SKM-1 treated with dmso at 0.1 percent for 144 hours (cell line): Measurements from ENCODE around the gene C19orf33.

Source experiments
- DNase-seq: peaks from one replicate; lab custom pipeline; 2025; ENCODE audit not compliant: unreplicated experiment; lab: John Stamatoyannopoulos, UW

C19orf33 gene

GRCh38 chr19:38278751-38279150, 25.3 kb upstream of the C19orf33 start:
- no peak for DNase-seq

GRCh38 chr19:38280030-38280921, 23.8 kb upstream of the C19orf33 start:
- DNase-seq, result no peak

GRCh38 chr19:38281811-38282566, 22.1 kb upstream of the C19orf33 start:
- no peak for DNase-seq

GRCh38 chr19:38283271-38283670, 20.8 kb upstream of the C19orf33 start:
- DNase-seq, result no peak

- DNase-seq, result peak; percentile 33
Measured at GRCh38 chr19:38284422-38284821, 19.6 kb upstream of the C19orf33 start.

- no peak for DNase-seq
Measured at GRCh38 chr19:38285567-38285966, 18.5 kb upstream of the C19orf33 start.

- peak; percentile 77 for DNase-seq
Measured at GRCh38 chr19:38287604-38288003, 16.4 kb upstream of the C19orf33 start.

- DNase-seq, result no peak
Measured at GRCh38 chr19:38288123-38288855, 15.8 kb upstream of the C19orf33 start.

GRCh38 chr19:38289955-38290354, 14.1 kb upstream of the C19orf33 start:
- no peak for DNase-seq

GRCh38 chr19:38290631-38291147, 13.4 kb upstream of the C19orf33 start:
- no peak for DNase-seq

GRCh38 chr19:38291855-38292254, 12.2 kb upstream of the C19orf33 start:
- no peak for DNase-seq

- no peak for DNase-seq
Measured at GRCh38 chr19:38293281-38293680, 10.8 kb upstream of the C19orf33 start.

- DNase-seq, result no peak
Measured at GRCh38 chr19:38294090-38294489, 10.0 kb upstream of the C19orf33 start.

GRCh38 chr19:38298821-38299680, 5.0 kb upstream of the C19orf33 start:
- no peak for DNase-seq

GRCh38 chr19:38304352-38304865, 358 bp downstream of the C19orf33 start:
- DNase-seq, result no peak

- no peak for DNase-seq
Measured at GRCh38 chr19:38304866-38305429, 897 bp downstream of the C19orf33 start.

GRCh38 chr19:38306236-38306635, 2.2 kb downstream of the C19orf33 start:
- no peak for DNase-seq

- DNase-seq, result no peak
Measured at GRCh38 chr19:38307076-38307475, 3.0 kb downstream of the C19orf33 start.

- DNase-seq, result no peak
Measured at GRCh38 chr19:38307597-38307996, 3.5 kb downstream of the C19orf33 start.
